ENCODE data around the gene RTEL1. TPM values are rescaled to one million over a fixed set of nuclear protein-coding genes. Genes with fewer than 3 reads are reported as not detected.

The RTEL1 gene
- total RNA-seq, 1 donor from 2014 or later: 13.8 TPM

- DNase-seq (ENCODE audit: low spot score) (no peak), ATAC-seq (no peak)
Observed at GRCh38 chr20:63697868-63698545, 39.9 kb downstream of the RTEL1 start.

- DNase-seq (ENCODE audit: low spot score) (no peak), ATAC-seq (no peak)
Observed at GRCh38 chr20:63698739-63699465, 40.8 kb downstream of the RTEL1 start.

- ATAC-seq: no peak
Observed at GRCh38 chr20:63699466-63700198, 41.5 kb downstream of the RTEL1 start.

GRCh38 chr20:63700199-63701050, 42.3 kb downstream of the RTEL1 start:
- ATAC-seq: no peak
- no peak for DNase-seq (ENCODE audit: low spot score)

More at GRCh38 chr20:63699466-63700198, 41.5 kb downstream of the RTEL1 start:
- no peak for DNase-seq (ENCODE audit: low spot score)

- no peak for DNase-seq (ENCODE audit: low spot score)
- no peak for ATAC-seq
Observed at GRCh38 chr20:63701051-63701328, 42.9 kb downstream of the RTEL1 start.

GRCh38 chr20:63701329-63702035, 43.4 kb downstream of the RTEL1 start:
- DNase-seq (ENCODE audit: low spot score): no peak

GRCh38 chr20:63702036-63702665, 44.0 kb downstream of the RTEL1 start:
- ATAC-seq (no peak), DNase-seq (ENCODE audit: low spot score) (no peak)

More at GRCh38 chr20:63701329-63702035, 43.4 kb downstream of the RTEL1 start:
- no peak for ATAC-seq

- no peak for DNase-seq (ENCODE audit: low spot score)
- no peak for ATAC-seq
Observed at GRCh38 chr20:63702751-63703470, 44.8 kb downstream of the RTEL1 start.

GRCh38 chr20:63703471-63703975, 45.4 kb downstream of the RTEL1 start:
- DNase-seq (ENCODE audit: low spot score) (no peak), ATAC-seq (no peak)

GRCh38 chr20:63703976-63704748, 46.0 kb downstream of the RTEL1 start:
- ATAC-seq: no peak
- no peak for DNase-seq (ENCODE audit: low spot score)

- no peak for DNase-seq (ENCODE audit: low spot score)
- no peak for ATAC-seq
Observed at GRCh38 chr20:63704749-63705117, 46.6 kb downstream of the RTEL1 start.

- DNase-seq (ENCODE audit: low spot score) (no peak), ATAC-seq (no peak)
Observed at GRCh38 chr20:63705232-63706026, 47.3 kb downstream of the RTEL1 start.

- ATAC-seq (no peak), DNase-seq (ENCODE audit: low spot score) (no peak)
Observed at GRCh38 chr20:63706027-63706695, 48.0 kb downstream of the RTEL1 start.

GRCh38 chr20:63706852-63707557, 48.9 kb downstream of the RTEL1 start:
- ATAC-seq: peak; percentile 70

GRCh38 chr20:63707558-63708300, 49.6 kb downstream of the RTEL1 start, which contains the start of the genes ARFRP1 and ZGPAT:
Gene ARFRP1, minus strand, starts transcription at chr20:63707976. Its CDS starts 885 bp downstream, at chr20:63707091.
Gene ZGPAT, plus strand, starts transcription at chr20:63708039. Its CDS starts 542 bp downstream, at chr20:63708581.
- ATAC-seq (peak; percentile 94), DNase-seq (ENCODE audit: low spot score) (peak; percentile 96)

More at GRCh38 chr20:63706852-63707557, 48.9 kb downstream of the RTEL1 start:
- DNase-seq (ENCODE audit: low spot score): peak; percentile 72

Measured in left lobe of liver (tissue), 2 donors.